ENCODE measurements around the gene ARMC7. TPM values are rescaled to one million over a fixed set of nuclear protein-coding genes. Genes with fewer than 3 reads are reported as not detected.

The ARMC7 gene
- total RNA-seq, 4 donors from 2014 or later: 10.6 to 14.7 (median 11.9) TPM

- intact Hi-C loops (cut with DNase I; ENCODE audit: low total_unique reads): no loop called here
- DNase-seq (ENCODE audit: low spot score in 2 of 2): no peak
- no peak for TF ChIP-seq POLR2A (IDR thresholded peaks at IDR 0.05)
- TF ChIP-seq CTCF (IDR thresholded peaks at IDR 0.05): no peak
- no peak overlapping the region for H3K4me3 ChIP-seq (ENCODE audit: low read depth, poor library complexity, severe bottlenecking)
- 75 to 87% methylated on average over 14 of the region's 14 CpGs for WGBS, 2 donors
Observed at GRCh38 chr17:75074532-75074931, 35.2 kb upstream of the ARMC7 start.

- no peak for DNase-seq (ENCODE audit: low spot score in 2 of 2)
- TF ChIP-seq CTCF (IDR thresholded peaks at IDR 0.05) (no peak), POLR2A (IDR thresholded peaks at IDR 0.05) (no peak)
- intact Hi-C loops (cut with DNase I; ENCODE audit: low total_unique reads): no loop called here
- H3K4me3 ChIP-seq (ENCODE audit: low read depth, poor library complexity, severe bottlenecking): no peak overlapping the region
- WGBS, 2 donors: 48 to 51% methylated on average over 4 of the region's 4 CpGs
Observed at GRCh38 chr17:75075597-75076336, 34.0 kb upstream of the ARMC7 start.

- no peak overlapping the region for H3K4me3 ChIP-seq (ENCODE audit: low read depth, poor library complexity, severe bottlenecking)
- no peak for DNase-seq (ENCODE audit: low spot score in 2 of 2)
- TF ChIP-seq CTCF (IDR thresholded peaks at IDR 0.05): no peak
- TF ChIP-seq POLR2A (IDR thresholded peaks at IDR 0.05): no peak
- intact Hi-C loops (cut with DNase I; ENCODE audit: low total_unique reads): no loop called here
- WGBS, 2 donors: 58 to 64% methylated on average over 19 to 21 of the region's 30 CpGs
Observed at GRCh38 chr17:75077072-75077495, 32.7 kb upstream of the ARMC7 start.

- no peak for DNase-seq (ENCODE audit: low spot score in 2 of 2)
- TF ChIP-seq CTCF (IDR thresholded peaks at IDR 0.05) (no peak), POLR2A (IDR thresholded peaks at IDR 0.05) (no peak)
- WGBS, 2 donors: 7 to 24% methylated on average over 13 to 43 of the region's 53 CpGs
- H3K4me3 ChIP-seq (ENCODE audit: low read depth, poor library complexity, severe bottlenecking): no peak overlapping the region
- intact Hi-C loops (cut with DNase I; ENCODE audit: low total_unique reads): no loop called here
Observed at GRCh38 chr17:75077496-75078283, 32.1 kb upstream of the ARMC7 start.

- no peak overlapping the region for H3K4me3 ChIP-seq (ENCODE audit: low read depth, poor library complexity, severe bottlenecking)
- 40 to 53% methylated on average over 17 of the region's 17 CpGs for WGBS, 2 donors
Observed at GRCh38 chr17:75078284-75079022, 31.3 kb upstream of the ARMC7 start.

More at GRCh38 chr17:75078284-75079022, 31.3 kb upstream of the ARMC7 start:
- no peak for DNase-seq (ENCODE audit: low spot score in 2 of 2)
- TF ChIP-seq CTCF (IDR thresholded peaks at IDR 0.05) (no peak), POLR2A (IDR thresholded peaks at IDR 0.05) (no peak)
- intact Hi-C loops (cut with DNase I; ENCODE audit: low total_unique reads): no loop called here
